ENCODE measurements around the gene TMEM132D. TPM values are rescaled to one million over a fixed set of nuclear protein-coding genes. Genes with fewer than 3 reads are reported as not detected.

Gene TMEM132D
- total and polyA plus RNA-seq, 8 donors = 0.26 to 2.5 (median 0.88) TPM; not detected in 1

- DNase-seq = no peak
- H3K4me1 ChIP-seq = no peaks in the 10 kb centered on the region
- peaks cover 0 to 2% of the 10 kb centered on the region in 2 donors for H3K9me3 ChIP-seq
- H3K36me3 ChIP-seq = no peaks in the 10 kb centered on the region
- H3K27me3 ChIP-seq = no peaks in the 10 kb centered on the region
- ATAC-seq = no peak
- H3K4me3 ChIP-seq = no peak overlapping the region
- no peak for TF ChIP-seq CTCF (IDR thresholded peaks at IDR 0.05)
- intact Hi-C loops (cut with DNase I) = no loop called here
- H3K27ac ChIP-seq = no peak overlapping the region
Measured at GRCh38 chr12:129489100-129489676, 414.6 kb downstream of the TMEM132D start.

DNA sequence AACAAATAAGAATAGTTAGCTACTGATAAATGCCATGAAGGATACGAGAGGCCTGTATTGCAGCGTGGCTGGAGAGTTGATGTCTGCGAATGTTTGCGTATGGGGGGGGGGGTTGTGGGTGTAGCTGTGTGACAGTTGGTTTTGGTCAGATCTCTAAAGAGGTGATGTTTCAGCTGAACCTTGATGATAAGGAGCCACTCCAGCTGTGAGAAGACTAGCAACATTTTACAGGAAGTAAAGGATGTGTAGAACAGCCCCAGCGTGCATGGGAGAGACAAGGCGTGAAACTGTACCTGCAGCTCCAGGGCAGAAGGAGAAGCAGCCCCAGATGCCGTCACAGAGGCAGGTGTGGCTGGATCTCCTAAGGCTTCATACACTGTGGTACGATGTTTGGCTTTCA lies 416.9 kb downstream of the TMEM132D start:
- Histone ChIP-seq H3K9me3 (peaks cover 0 to 2% of the 10 kb centered on the region in 2 donors), H3K27me3 (no peaks in the 10 kb centered on the region), H3K4me1 (no peaks in the 10 kb centered on the region), H3K4me3 (no peak overlapping the region), H3K36me3 (no peaks in the 10 kb centered on the region), H3K27ac (no peak overlapping the region)
- DNase-seq = no peak
- no peak for ATAC-seq
- TF ChIP-seq CTCF (IDR thresholded peaks at IDR 0.05) = no peak
- intact Hi-C loops (cut with DNase I) = no loop called here

- intact Hi-C loops (cut with DNase I) = no loop called here
Measured at GRCh38 chr12:129483111-129483893, 420.5 kb downstream of the TMEM132D start.

GRCh38 chr12:129481921-129482320 lies 421.9 kb downstream of the TMEM132D start:
- no peak for TF ChIP-seq CTCF (IDR thresholded peaks at IDR 0.05)
- DNase-seq (no peak), ATAC-seq (no peak)
- H3K4me1 ChIP-seq = no peaks in the 10 kb centered on the region
- H3K36me3 ChIP-seq = no peaks in the 10 kb centered on the region
- H3K27me3 ChIP-seq = no peaks in the 10 kb centered on the region
- intact Hi-C loops (cut with DNase I) = no loop called here
- no peaks in the 10 kb centered on the region for H3K9me3 ChIP-seq
- no peak overlapping the region for H3K27ac ChIP-seq
- no peak overlapping the region for H3K4me3 ChIP-seq

More at GRCh38 chr12:129483111-129483893, 420.5 kb downstream of the TMEM132D start:
- DNase-seq (no peak), ATAC-seq (no peak)
- Histone ChIP-seq H3K27me3 (no peaks in the 10 kb centered on the region), H3K9me3 (peaks cover 0 to 2% of the 10 kb centered on the region in 2 donors), H3K36me3 (no peaks in the 10 kb centered on the region), H3K4me3 (no peak overlapping the region), H3K27ac (no peak overlapping the region), H3K4me1 (no peaks in the 10 kb centered on the region)
- TF ChIP-seq CTCF (IDR thresholded peaks at IDR 0.05) = no peak

GRCh38 chr12:129470196-129470595 lies 433.6 kb downstream of the TMEM132D start:
- no peaks in the 10 kb centered on the region for H3K4me1 ChIP-seq
- TF ChIP-seq CTCF (IDR thresholded peaks at IDR 0.05) = no peak
- no peaks in the 10 kb centered on the region for H3K27me3 ChIP-seq
- ATAC-seq (no peak), DNase-seq (no peak)
- no peak overlapping the region for H3K27ac ChIP-seq
- no peaks in the 10 kb centered on the region for H3K36me3 ChIP-seq
- intact Hi-C loops (cut with DNase I) = no loop called here
- no peaks in the 10 kb centered on the region for H3K9me3 ChIP-seq
- H3K4me3 ChIP-seq = no peak overlapping the region
